ENCODE results near the gene ZSCAN32.

Gene ZSCAN32

GRCh38 chr16:3413730-3414379 is 13.1 kb upstream of the ZSCAN32 start:
- no peak for DNase-seq (ENCODE audit: low read depth)
- TF ChIP-seq CTCF (conservative IDR thresholded peaks at IDR 0.05; ENCODE audit: control insufficient read depth, insufficient read depth, low read depth, low read length) = no peak
- H3K4me3 ChIP-seq (ENCODE audit: control insufficient read depth, low read depth, low read length) = no peak overlapping the region

- no peak for TF ChIP-seq CTCF (conservative IDR thresholded peaks at IDR 0.05; ENCODE audit: control insufficient read depth, insufficient read depth, low read depth, low read length)
- no peak overlapping the region for H3K4me3 ChIP-seq (ENCODE audit: control insufficient read depth, low read depth, low read length)
- no peak for DNase-seq (ENCODE audit: low read depth)
Observed at GRCh38 chr16:3408561-3409197, 7.9 kb upstream of the ZSCAN32 start.

- no peak for TF ChIP-seq CTCF (conservative IDR thresholded peaks at IDR 0.05; ENCODE audit: control insufficient read depth, insufficient read depth, low read depth, low read length)
Observed at GRCh38 chr16:3401719-3402397, 1.1 kb upstream of the ZSCAN32 start.

GRCh38 chr16:3400446-3400778 is 392 bp downstream of the ZSCAN32 start:
- TF ChIP-seq CTCF (conservative IDR thresholded peaks at IDR 0.05; ENCODE audit: control insufficient read depth, insufficient read depth, low read depth, low read length) = no peak
- peak overlapping the region; percentile 74 for H3K4me3 ChIP-seq (ENCODE audit: control insufficient read depth, low read depth, low read length)
- DNase-seq (ENCODE audit: low read depth) = no peak

More at GRCh38 chr16:3401719-3402397, 1.1 kb upstream of the ZSCAN32 start:
- H3K4me3 ChIP-seq (ENCODE audit: control insufficient read depth, low read depth, low read length) = peak overlapping the region; percentile 74
- DNase-seq (ENCODE audit: low read depth) = peak; percentile 14

DNA sequence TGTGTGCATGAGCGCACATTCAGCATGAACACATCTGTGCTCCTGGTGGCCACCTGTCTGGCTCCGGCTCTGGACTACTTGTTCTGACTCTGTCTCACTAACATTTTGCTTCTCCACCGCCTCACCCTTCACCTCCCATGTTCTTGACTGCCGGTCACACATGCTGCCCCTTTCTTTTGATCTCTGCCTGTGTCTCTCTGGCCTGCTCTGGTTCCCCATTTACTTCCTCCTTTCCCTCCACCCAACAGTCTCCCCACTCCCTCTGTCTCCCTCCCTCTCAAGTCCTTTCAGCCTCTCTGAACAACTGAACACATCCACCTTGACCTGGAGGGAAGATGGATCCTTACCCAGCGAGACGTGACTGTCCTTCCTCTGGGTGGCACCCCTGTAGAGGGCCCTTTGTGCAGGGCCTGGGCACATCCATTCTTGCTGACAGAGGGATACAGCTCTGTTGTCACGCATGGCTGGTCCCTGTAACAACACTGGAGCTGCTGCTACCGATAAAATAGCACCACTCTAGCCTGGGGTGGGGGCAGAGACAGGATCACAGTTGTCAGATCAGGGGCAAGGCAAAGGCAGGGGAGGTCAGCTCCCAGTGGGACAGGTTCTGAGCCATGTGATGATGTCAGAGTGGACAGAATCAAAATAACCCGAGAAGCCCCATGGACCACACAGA is 11.0 kb downstream of the ZSCAN32 start:
- H3K4me3 ChIP-seq (ENCODE audit: control insufficient read depth, low read depth, low read length) = no peak overlapping the region
- no peak for TF ChIP-seq CTCF (conservative IDR thresholded peaks at IDR 0.05; ENCODE audit: control insufficient read depth, insufficient read depth, low read depth, low read length)
- no peak for DNase-seq (ENCODE audit: low read depth)

DNA sequence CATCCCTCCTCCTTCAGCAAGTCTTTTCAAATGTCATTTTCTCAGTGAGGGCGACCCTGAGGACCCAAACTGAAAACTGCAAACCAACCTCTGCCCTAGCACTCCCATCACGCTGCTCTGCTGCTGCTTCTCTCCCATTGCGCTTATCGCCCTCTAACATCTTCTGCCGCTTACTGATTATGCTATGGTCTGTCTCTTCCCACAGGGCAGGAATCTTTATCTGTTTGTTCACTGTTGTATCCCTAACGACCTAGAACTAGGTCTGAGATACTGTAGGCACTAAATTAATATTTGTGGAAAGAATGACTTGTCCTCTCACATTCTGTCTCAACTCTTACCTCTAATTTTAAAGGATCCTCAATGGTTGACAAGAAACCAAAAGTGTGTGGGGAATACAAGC is 12.5 kb downstream of the ZSCAN32 start:
- no peak for TF ChIP-seq CTCF (conservative IDR thresholded peaks at IDR 0.05; ENCODE audit: control insufficient read depth, insufficient read depth, low read depth, low read length)
- no peak for DNase-seq (ENCODE audit: low read depth)
- H3K4me3 ChIP-seq (ENCODE audit: control insufficient read depth, low read depth, low read length) = no peak overlapping the region
